Activated CD4-positive, alpha-beta T cell treated with anti-CD3 and anti-CD28 coated beads, Interleukin-2, amount 10 ng/mL, durations not matched to agents 7 days and 5 days (primary cell): ENCODE results near the gene DOCK4. TPM values are rescaled to one million over a fixed set of nuclear protein-coding genes. Genes with fewer than 3 reads are reported as not detected.

Experiments used
- CTCF ChIA-PET: fragments of 350-600 bp; sonication (Branson Sonifier 250); formaldehyde crosslinking; loops from one replicate; lab custom pipeline; 2021; ENCODE audit warnings: antibody characterized with exemption; lab: Charles Lee
- POLR2A ChIA-PET: fragments of 350-600 bp; sonication (Branson Sonifier 250); formaldehyde crosslinking; loops from one replicate; lab custom pipeline; 2021; ENCODE audit warnings: antibody characterized with exemption; lab: Charles Lee
- DNase-seq: peaks from one replicate; pipeline ENCODE4 v3.0.0-alpha.2; 2020
- H3K27ac Mint-ChIP-seq: one replicate; pipeline ENCODE4 v1.8.0; 2021; ENCODE audit warnings: mild to moderate bottlenecking, moderate library complexity, mixed read lengths
- H3K27me3 Mint-ChIP-seq: one replicate; pipeline ENCODE4 v1.8.0; 2021; ENCODE audit warnings: mixed read lengths
- H3K36me3 Mint-ChIP-seq: one replicate; pipeline ENCODE4 v1.8.0; 2021; ENCODE audit warnings: low read depth, mixed read lengths
- H3K4me1 Mint-ChIP-seq: one replicate; pipeline ENCODE4 v1.8.0; 2021; ENCODE audit warnings: mixed read lengths
- H3K4me3 Mint-ChIP-seq: one replicate; pipeline ENCODE4 v1.8.0; 2021; ENCODE audit warnings: mild to moderate bottlenecking, moderate library complexity, mixed read lengths
- H3K9me3 Mint-ChIP-seq: one replicate; pipeline ENCODE4 v1.8.0; 2021; ENCODE audit warnings: mixed read lengths
- total RNA-seq, 2 experiments: library from RNA; stranded (reverse); gene quantifications; one replicate each; pipeline ENCODE4 v1.2.3, GENCODE V29; 2021

DOCK4 gene
- total RNA-seq, 2 experiments from 2014 or later = 0.12 to 0.25 TPM

- Mint-ChIP-seq H3K36me3 (no peaks in the 10 kb centered on the region), H3K27me3 (peaks cover 2% of the 10 kb centered on the region)
Observed at GRCh38 chr7:111990643-111991042, 215.6 kb downstream of the DOCK4 start.

GRCh38 chr7:111987886-111988285, 218.3 kb downstream of the DOCK4 start:
- Mint-ChIP-seq H3K4me1 (no peaks in the 10 kb centered on the region), H3K9me3 (no peaks in the 10 kb centered on the region), H3K27me3 (peaks cover 2% of the 10 kb centered on the region), H3K27ac (no peak overlapping the region), H3K4me3 (no peak overlapping the region), H3K36me3 (no peaks in the 10 kb centered on the region)
- no peak for DNase-seq
- CTCF ChIA-PET = no interaction called here
- POLR2A ChIA-PET = no interaction called here

More at GRCh38 chr7:111990643-111991042, 215.6 kb downstream of the DOCK4 start:
- Mint-ChIP-seq H3K4me3 (no peak overlapping the region), H3K27ac (no peak overlapping the region), H3K4me1 (no peaks in the 10 kb centered on the region), H3K9me3 (no peaks in the 10 kb centered on the region)
- CTCF ChIA-PET = no interaction called here
- POLR2A ChIA-PET = no interaction called here
- DNase-seq = no peak

DNA sequence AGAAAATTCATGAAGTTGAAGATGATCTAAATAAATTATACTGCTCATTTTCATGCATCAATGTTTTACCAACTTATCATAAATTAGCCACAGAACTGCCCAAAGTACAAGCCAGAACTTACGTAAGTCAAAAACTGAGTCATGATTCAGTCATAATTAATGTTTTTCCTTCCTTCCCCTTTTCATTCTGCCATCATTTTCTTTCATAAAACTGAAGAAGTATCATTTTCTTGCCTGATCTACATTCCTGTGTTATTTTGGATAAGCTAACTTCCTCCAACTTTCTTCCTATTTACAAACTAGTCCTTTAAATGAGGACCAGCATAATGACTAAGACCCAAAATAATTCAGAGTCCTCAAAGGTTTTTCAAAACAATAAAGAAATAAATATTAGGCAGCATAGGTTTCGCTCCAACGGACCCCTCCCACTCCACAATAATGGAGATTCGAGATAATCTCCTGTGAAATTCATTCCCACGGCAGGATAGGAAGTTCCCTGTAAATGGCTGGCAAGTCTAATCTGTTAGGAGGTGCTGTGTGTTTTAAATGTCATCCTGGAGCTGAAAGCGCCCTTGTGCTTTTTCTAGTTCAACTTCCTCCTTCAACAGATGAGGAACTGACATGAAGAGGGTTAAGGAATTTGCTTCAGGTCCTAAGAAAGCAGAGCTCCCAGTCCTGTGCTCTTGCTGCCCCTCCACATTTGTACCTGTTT, 218.9 kb downstream of the DOCK4 start:
- H3K27me3 Mint-ChIP-seq = peaks cover 2% of the 10 kb centered on the region
- ChIA-PET CTCF (no interaction called here), POLR2A (no interaction called here)
- no peak overlapping the region for H3K27ac Mint-ChIP-seq
- H3K36me3 Mint-ChIP-seq = no peaks in the 10 kb centered on the region
- no peaks in the 10 kb centered on the region for H3K9me3 Mint-ChIP-seq
- H3K4me3 Mint-ChIP-seq = no peak overlapping the region
- no peak for DNase-seq
- H3K4me1 Mint-ChIP-seq = no peaks in the 10 kb centered on the region

DNA sequence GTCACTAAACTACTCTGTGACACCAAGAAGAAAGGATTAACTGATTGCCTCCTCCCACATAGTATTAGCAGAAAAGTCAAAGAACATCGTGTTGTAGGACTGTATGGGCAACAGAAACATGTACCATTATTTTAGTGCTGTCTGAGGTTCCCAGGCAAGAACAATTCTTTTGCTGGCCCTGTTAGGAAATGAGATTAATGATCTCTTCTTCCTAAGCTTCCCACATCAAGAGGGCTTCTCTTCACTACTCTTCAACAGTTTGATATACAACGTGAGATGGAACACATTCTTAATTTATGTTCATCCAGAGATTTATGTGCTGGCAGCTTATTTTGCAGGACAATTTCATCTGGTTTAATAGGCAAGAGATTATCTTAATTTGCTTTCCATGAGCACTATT, 219.6 kb downstream of the DOCK4 start:
- H3K27me3 Mint-ChIP-seq = peaks cover 2% of the 10 kb centered on the region
- ChIA-PET CTCF (no interaction called here), POLR2A (no interaction called here)
- no peak overlapping the region for H3K27ac Mint-ChIP-seq
- DNase-seq = no peak
- no peaks in the 10 kb centered on the region for H3K36me3 Mint-ChIP-seq
- no peak overlapping the region for H3K4me3 Mint-ChIP-seq
- H3K4me1 Mint-ChIP-seq = no peaks in the 10 kb centered on the region
- no peaks in the 10 kb centered on the region for H3K9me3 Mint-ChIP-seq

DNA sequence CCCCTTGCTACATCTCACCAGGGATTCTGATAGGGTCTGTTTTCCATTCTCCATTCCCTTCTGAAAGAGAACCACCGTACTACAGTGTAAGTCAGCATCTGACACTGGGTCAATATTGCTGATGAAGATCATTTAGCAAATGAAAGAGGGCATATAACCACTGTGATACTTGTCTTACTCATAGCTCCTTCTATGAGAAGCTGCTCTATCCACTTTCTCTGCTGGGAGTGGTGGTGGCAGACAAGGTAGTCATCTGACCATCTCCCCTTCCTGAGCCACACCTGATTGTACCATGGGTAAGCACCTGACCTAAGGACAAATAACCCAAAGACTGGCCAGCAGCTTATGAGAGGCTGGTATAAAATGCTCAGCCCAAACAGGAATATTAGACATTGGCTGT, 220.4 kb downstream of the DOCK4 start:
- CTCF ChIA-PET = no interaction called here
- no peak overlapping the region for H3K4me3 Mint-ChIP-seq

GRCh38 chr7:111982804-111983203, 223.4 kb downstream of the DOCK4 start:
- H3K9me3 Mint-ChIP-seq = no peaks in the 10 kb centered on the region
- CTCF ChIA-PET = no interaction called here
- no peaks in the 10 kb centered on the region for H3K4me1 Mint-ChIP-seq
- no peak for DNase-seq
- no peaks in the 10 kb centered on the region for H3K36me3 Mint-ChIP-seq
- no peak overlapping the region for H3K27ac Mint-ChIP-seq
- H3K4me3 Mint-ChIP-seq = no peak overlapping the region
- POLR2A ChIA-PET = no interaction called here
- peaks cover 2% of the 10 kb centered on the region for H3K27me3 Mint-ChIP-seq

More for the DNA sequence above, 220.4 kb downstream of the DOCK4 start:
- H3K27me3 Mint-ChIP-seq = peaks cover 2% of the 10 kb centered on the region
- POLR2A ChIA-PET = no interaction called here
- no peaks in the 10 kb centered on the region for H3K36me3 Mint-ChIP-seq
- H3K4me1 Mint-ChIP-seq = no peaks in the 10 kb centered on the region
- no peak overlapping the region for H3K27ac Mint-ChIP-seq
- no peak for DNase-seq
- H3K9me3 Mint-ChIP-seq = no peaks in the 10 kb centered on the region

DNA sequence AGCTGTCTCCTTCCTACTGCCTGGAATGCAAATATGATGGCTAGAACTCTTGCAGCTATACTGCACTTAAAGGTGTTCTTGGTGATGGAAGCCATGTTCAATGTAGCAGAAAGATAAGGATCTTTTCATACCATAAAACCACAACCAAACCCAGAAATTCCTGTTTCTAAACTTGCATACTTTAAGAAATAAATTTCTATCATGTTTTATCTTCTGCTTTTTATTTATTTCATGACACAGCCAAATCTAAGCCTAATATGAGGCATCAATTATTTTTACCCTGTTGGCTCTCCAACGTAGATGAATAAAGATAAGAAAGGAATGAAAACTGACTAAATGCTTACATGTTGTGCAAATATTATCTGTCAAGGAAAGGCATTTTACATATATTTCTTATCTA, 224.1 kb downstream of the DOCK4 start:
- no peaks in the 10 kb centered on the region for H3K4me1 Mint-ChIP-seq
- no peaks in the 10 kb centered on the region for H3K36me3 Mint-ChIP-seq
- ChIA-PET POLR2A (no interaction called here), CTCF (no interaction called here)
- no peak for DNase-seq
- H3K4me3 Mint-ChIP-seq = no peak overlapping the region
- H3K27ac Mint-ChIP-seq = no peak overlapping the region
- no peaks in the 10 kb centered on the region for H3K9me3 Mint-ChIP-seq
- H3K27me3 Mint-ChIP-seq = peaks cover under 1% of the 10 kb centered on the region

DNA sequence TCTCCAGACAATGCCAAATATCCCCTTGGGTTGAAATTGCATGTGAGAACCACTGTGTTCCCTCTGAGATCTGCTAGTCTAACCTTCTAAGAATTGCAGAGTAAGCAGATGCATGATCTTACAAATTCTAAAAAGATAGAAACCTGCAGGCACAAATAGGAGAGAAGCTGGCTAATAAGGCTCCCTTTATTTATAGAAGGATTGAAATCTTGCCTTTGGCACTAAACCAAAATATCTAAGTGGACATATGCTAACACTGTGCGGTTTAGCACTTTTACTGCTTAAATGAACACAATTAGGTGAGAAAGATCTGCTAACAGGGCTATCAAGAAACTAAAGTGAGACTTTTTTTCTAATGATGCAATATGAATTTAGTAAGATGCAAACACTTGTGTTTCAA, 225.5 kb downstream of the DOCK4 start:
- POLR2A ChIA-PET = no interaction called here
- no peaks in the 10 kb centered on the region for H3K9me3 Mint-ChIP-seq
- CTCF ChIA-PET = no interaction called here
- H3K4me3 Mint-ChIP-seq = no peak overlapping the region
- no peaks in the 10 kb centered on the region for H3K4me1 Mint-ChIP-seq
- no peaks in the 10 kb centered on the region for H3K36me3 Mint-ChIP-seq
- no peak for DNase-seq
- H3K27me3 Mint-ChIP-seq = no peaks in the 10 kb centered on the region
- H3K27ac Mint-ChIP-seq = no peak overlapping the region

GRCh38 chr7:111975346-111975745, 230.9 kb downstream of the DOCK4 start:
- DNase-seq = no peak
- Mint-ChIP-seq H3K4me3 (no peak overlapping the region), H3K36me3 (no peaks in the 10 kb centered on the region), H3K4me1 (no peaks in the 10 kb centered on the region), H3K27ac (no peak overlapping the region), H3K27me3 (no peaks in the 10 kb centered on the region), H3K9me3 (no peaks in the 10 kb centered on the region)
- ChIA-PET POLR2A (no interaction called here), CTCF (no interaction called here)

DNA sequence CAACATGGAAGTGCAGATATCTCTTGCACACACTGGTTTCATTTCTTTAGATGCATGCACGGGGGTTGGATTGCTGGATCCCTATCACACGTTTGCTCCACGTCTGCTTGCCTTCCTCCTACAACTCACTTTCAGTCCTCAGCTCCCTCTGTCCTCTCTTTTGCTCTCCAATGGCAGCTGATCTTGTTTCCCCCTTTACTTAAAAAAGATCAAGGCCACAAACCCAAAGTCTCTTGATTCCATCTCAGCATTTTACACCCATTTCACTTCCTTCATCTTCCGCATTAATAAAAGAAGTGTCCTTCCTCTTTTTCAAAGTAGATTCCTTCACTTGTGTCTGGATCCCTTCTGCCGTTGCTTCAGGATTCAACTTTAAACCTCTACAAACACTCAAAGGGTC, 245.2 kb downstream of the DOCK4 start:
- H3K27me3 Mint-ChIP-seq = no peaks in the 10 kb centered on the region
- DNase-seq = no peak
- no peaks in the 10 kb centered on the region for H3K9me3 Mint-ChIP-seq
- no peaks in the 10 kb centered on the region for H3K4me1 Mint-ChIP-seq
- ChIA-PET CTCF (no interaction called here), POLR2A (no interaction called here)
- no peak overlapping the region for H3K4me3 Mint-ChIP-seq
- no peak overlapping the region for H3K27ac Mint-ChIP-seq
- H3K36me3 Mint-ChIP-seq = no peaks in the 10 kb centered on the region

GRCh38 chr7:111958896-111959295, 247.3 kb downstream of the DOCK4 start:
- DNase-seq = no peak
- H3K4me3 Mint-ChIP-seq = no peak overlapping the region
- no peak overlapping the region for H3K27ac Mint-ChIP-seq
- CTCF ChIA-PET = no interaction called here
- H3K9me3 Mint-ChIP-seq = no peaks in the 10 kb centered on the region
- no peaks in the 10 kb centered on the region for H3K4me1 Mint-ChIP-seq
- POLR2A ChIA-PET = no interaction called here
- H3K27me3 Mint-ChIP-seq = no peaks in the 10 kb centered on the region
- no peaks in the 10 kb centered on the region for H3K36me3 Mint-ChIP-seq

DNA sequence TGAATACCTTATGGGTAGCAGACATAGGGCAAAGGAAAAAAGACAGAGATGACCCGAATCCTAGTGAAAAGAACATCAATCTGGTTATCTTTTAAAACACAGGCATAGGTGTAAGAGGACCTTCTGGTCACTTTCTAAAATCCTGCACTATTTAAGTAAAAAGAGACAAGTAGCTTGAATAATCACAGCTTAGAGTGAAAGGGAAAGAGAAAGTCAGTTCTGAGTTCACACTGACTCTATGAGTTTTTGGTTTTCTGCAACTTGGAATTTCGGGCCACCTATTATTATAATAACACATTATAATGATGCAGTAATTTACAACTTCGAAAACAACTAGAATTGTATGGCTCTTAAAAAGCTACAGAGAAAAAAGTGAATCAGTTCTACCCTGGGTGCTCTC, 247.8 kb downstream of the DOCK4 start:
- DNase-seq = no peak
- POLR2A ChIA-PET = no interaction called here

DNA sequence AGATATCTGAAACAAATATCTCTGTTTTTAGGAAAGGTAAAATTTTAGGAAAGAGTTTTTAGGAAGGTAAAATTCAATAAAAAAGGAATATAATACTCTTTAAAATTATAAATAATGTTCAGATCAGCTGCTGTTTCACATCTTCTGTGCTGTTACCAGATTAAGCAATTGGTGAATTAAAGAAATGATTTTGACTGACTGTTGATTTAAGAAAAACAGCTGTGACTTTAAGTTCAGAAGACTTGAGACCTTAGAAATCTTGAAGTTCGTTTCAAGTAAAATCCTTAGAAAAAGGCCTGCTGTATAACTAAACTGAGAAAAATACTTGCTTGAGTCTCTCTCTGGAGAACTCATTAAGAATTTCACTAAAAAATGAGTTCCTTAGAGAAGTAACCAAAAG, 250.6 kb downstream of the DOCK4 start:
- H3K27ac Mint-ChIP-seq = no peak overlapping the region
- POLR2A ChIA-PET = no interaction called here

More for the DNA sequence above, 247.8 kb downstream of the DOCK4 start:
- H3K36me3 Mint-ChIP-seq = no peaks in the 10 kb centered on the region
- no peak overlapping the region for H3K27ac Mint-ChIP-seq
- CTCF ChIA-PET = no interaction called here
- no peaks in the 10 kb centered on the region for H3K27me3 Mint-ChIP-seq
- H3K4me1 Mint-ChIP-seq = no peaks in the 10 kb centered on the region
- H3K4me3 Mint-ChIP-seq = no peak overlapping the region
- no peaks in the 10 kb centered on the region for H3K9me3 Mint-ChIP-seq

More for the DNA sequence above, 250.6 kb downstream of the DOCK4 start:
- Mint-ChIP-seq H3K4me1 (no peaks in the 10 kb centered on the region), H3K9me3 (no peaks in the 10 kb centered on the region), H3K36me3 (no peaks in the 10 kb centered on the region), H3K27me3 (no peaks in the 10 kb centered on the region), H3K4me3 (no peak overlapping the region)
- CTCF ChIA-PET = no interaction called here
- no peak for DNase-seq
